Ectodermal cell (in vitro differentiated cells): ENCODE results near the gene PRDM11.

Experiments
- H3K27ac ChIP-seq: 2 replicates; pipeline ENCODE4 v1.7.0; 2013; ENCODE audit warnings: mild to moderate bottlenecking, low read depth, low read length; ENCODE audit not compliant: insufficient read depth, poor library complexity, severe bottlenecking
- H3K27me3 ChIP-seq: 2 replicates; pipeline ENCODE4 v1.7.0; 2013; ENCODE audit warnings: mild to moderate bottlenecking, low read length; ENCODE audit not compliant: insufficient read depth, control insufficient read depth, poor library complexity, severe bottlenecking
- H3K36me3 ChIP-seq: one replicate; pipeline ENCODE4 v1.7.0; 2013; ENCODE audit warnings: low read length; ENCODE audit not compliant: control insufficient read depth, insufficient read depth
- H3K4me1 ChIP-seq: one replicate; pipeline ENCODE4 v1.7.0; 2013; ENCODE audit warnings: low read length; ENCODE audit not compliant: control insufficient read depth, insufficient read depth
- H3K4me3 ChIP-seq: 2 replicates; pipeline ENCODE4 v1.7.0; 2013; ENCODE audit warnings: low read depth, low read length, control low read depth; ENCODE audit not compliant: insufficient read depth
- H3K9me3 ChIP-seq: 2 replicates; pipeline ENCODE4 v1.7.0; 2013; ENCODE audit warnings: mild to moderate bottlenecking, low read length, moderate library complexity; ENCODE audit not compliant: control insufficient read depth
- WGBS, 2 experiments: methylation state at CpG; one replicate each; pipeline ENCODE4 v1.1.7; 2013; ENCODE audit warnings: missing lambda C conversion rate in 2 of 2; 5-methylcytosine and 5-hydroxymethylcytosine counted together

The PRDM11 gene

DNA sequence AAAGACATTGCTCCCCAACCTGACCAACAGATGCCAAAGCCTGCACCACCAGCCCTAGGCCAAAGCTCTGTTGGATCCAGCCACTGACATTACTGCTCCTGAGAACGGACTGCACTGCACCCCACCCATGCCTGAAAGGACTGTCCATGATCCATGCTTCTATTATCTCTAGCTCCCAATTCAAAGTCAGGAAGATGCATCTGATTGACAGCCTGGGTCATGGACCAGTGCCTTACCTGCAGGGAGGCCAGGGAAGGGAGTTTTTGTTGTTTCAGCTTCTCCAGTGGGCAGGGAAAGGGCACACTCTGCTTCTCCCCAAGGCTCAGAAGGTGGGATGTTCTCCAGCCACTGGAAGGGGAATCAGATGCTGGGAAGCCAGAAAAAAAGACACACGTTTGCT, 4.8 kb upstream of the PRDM11 start:
- Histone ChIP-seq H3K27me3 (peaks cover 45% of the 10 kb centered on the region), H3K4me3 (no peak overlapping the region), H3K9me3 (no peaks in the 10 kb centered on the region), H3K4me1 (peaks cover 7% of the 10 kb centered on the region), H3K27ac (no peak overlapping the region), H3K36me3 (no peaks in the 10 kb centered on the region)
- WGBS, 2 experiments = 74 to 87% methylated on average over 2 of the region's 2 CpGs

DNA sequence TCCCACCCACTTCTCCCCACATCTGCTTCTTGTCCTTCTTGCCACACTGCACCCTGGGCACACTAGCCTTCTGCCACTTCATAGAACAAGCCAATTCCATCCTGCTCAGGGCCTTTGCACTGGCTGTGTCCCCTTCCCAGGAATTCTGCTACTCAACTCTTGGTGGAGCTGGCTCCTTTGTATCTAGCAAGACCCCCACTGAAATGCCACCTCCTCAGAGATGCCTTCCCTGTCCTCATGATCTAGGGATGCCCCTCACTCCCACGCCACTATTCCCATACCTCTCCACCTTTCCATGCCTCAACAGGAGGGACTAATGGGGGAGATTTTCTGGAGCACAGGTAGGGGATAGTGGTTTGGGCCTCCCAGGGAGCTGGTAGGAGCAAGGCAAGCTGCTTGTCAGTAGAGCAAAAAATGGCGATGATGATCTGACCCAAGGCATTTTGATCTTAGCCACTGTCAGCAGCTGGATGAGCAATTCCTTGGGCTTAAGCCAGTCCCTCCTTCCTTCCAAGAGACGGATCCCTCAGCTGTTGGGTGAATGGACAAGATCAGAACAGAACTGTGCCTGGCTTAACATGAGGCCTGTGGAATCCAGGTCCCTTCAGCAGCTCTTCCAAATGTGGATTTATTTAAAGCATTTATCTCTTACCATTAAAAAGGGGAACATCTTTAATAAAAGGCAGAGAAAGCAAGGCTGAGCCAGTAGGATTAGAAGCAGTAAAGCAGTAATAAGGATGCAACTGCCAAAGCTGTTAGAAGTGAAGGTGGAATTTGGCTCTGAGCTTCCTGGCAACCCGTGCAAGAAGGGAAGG, 4.0 kb upstream of the PRDM11 start:
- H3K4me3 ChIP-seq = no peak overlapping the region
- H3K27me3 ChIP-seq = peaks cover 45% of the 10 kb centered on the region
- peaks cover 7% of the 10 kb centered on the region for H3K4me1 ChIP-seq
- no peaks in the 10 kb centered on the region for H3K36me3 ChIP-seq
- H3K27ac ChIP-seq = no peak overlapping the region
- H3K9me3 ChIP-seq = no peaks in the 10 kb centered on the region
- WGBS, 2 experiments = 79 to 84% methylated on average over 3 to 4 of the region's 4 CpGs

DNA sequence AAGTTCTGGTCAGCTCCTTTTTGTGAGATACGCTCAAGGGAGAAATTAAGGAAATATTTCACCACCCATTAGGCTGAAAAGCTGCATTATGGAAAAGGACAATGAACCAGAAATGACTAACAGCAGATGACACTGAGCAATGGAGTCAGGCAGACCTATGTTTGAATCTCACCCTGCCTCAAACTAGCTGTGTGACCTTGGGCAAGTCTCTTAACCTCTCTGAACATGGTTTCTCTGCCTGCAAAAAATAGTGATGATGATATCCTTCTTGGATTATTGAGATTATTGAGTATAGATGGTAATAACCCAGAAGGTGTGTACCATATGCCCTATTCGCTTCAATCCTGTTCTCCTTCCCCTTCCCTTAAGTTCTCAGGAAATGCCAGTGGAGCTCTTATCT, 2.9 kb upstream of the PRDM11 start:
- Histone ChIP-seq H3K36me3 (no peaks in the 10 kb centered on the region), H3K4me3 (no peak overlapping the region), H3K27me3 (peaks cover 54% of the 10 kb centered on the region), H3K4me1 (peaks cover 7% of the 10 kb centered on the region), H3K27ac (no peak overlapping the region), H3K9me3 (no peaks in the 10 kb centered on the region)
- WGBS, 2 experiments = 88 to 94% methylated on average over 2 of the region's 2 CpGs

DNA sequence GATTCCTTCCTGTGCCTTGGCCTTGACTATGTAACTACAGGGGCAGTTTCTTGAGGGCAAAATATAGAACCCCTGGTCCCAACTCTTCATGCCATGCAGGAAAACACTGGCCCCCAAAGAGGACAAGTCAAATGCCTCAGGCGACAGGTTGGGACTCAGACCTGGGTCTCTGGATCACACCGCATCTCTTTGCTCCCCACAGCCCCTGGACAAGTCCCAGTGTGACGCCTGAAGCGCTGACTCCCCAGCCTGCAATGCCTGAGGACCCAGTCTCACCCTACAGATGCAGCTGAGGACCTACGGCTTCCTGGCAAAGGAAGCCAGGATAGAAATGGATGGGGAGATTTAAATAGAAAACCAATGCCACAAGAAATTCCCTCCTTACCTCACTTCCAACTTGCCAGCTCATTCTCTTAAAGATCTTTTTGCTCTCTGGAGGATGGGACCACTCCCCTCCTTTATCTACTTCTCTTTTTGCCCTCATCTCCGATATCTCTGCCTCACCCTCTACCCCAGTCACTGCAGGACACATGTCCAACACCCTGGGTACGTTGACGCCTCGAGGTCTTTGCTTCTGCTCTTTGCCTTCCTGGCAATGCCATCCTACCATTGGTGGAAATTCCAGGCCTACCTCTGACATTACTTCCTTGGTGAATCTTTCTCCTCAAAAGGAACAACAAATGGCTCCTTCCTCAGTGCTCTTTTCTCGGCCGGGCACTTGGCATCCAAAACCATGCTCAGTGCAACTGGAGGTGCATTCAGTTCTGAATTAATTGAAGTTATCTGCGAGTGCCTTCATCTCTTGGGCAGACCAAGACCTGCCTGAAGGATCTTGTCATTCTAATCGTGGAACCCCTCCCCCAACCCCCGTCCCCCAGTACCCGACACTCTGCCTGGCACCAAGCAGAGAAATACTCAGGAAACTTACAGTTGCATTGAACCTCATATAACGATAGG, 2.0 kb upstream of the PRDM11 start:
- H3K4me1 ChIP-seq = peaks cover 7% of the 10 kb centered on the region
- H3K27me3 ChIP-seq = peaks cover 55% of the 10 kb centered on the region
- 83 to 84% methylated on average over 15 to 16 of the region's 16 CpGs for WGBS, 2 experiments

DNA sequence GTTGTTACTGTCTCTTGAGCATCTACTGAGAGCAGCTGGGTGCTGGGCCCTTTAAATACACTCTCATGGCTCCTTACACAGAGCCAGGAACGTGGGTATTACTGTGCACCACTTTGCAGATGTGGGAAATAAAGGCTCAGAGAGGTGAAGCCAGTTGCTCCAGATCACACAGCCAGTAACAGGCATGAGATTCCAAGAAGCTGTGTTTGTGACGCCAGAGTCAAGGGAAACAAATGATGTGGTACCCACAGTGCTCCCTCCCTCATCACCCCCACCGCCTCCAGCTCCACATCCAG, 1.4 kb upstream of the PRDM11 start:
- Histone ChIP-seq H3K4me3 (no peak overlapping the region), H3K9me3 (no peaks in the 10 kb centered on the region), H3K36me3 (no peaks in the 10 kb centered on the region), H3K27me3 (peaks cover 55% of the 10 kb centered on the region), H3K27ac (no peak overlapping the region), H3K4me1 (peaks cover 7% of the 10 kb centered on the region)
- 39 to 49% methylated on average over 3 of the region's 3 CpGs for WGBS, 2 experiments

More for the DNA sequence above, 2.0 kb upstream of the PRDM11 start:
- no peaks in the 10 kb centered on the region for H3K9me3 ChIP-seq
- no peaks in the 10 kb centered on the region for H3K36me3 ChIP-seq
- H3K27ac ChIP-seq = no peak overlapping the region
- no peak overlapping the region for H3K4me3 ChIP-seq

DNA sequence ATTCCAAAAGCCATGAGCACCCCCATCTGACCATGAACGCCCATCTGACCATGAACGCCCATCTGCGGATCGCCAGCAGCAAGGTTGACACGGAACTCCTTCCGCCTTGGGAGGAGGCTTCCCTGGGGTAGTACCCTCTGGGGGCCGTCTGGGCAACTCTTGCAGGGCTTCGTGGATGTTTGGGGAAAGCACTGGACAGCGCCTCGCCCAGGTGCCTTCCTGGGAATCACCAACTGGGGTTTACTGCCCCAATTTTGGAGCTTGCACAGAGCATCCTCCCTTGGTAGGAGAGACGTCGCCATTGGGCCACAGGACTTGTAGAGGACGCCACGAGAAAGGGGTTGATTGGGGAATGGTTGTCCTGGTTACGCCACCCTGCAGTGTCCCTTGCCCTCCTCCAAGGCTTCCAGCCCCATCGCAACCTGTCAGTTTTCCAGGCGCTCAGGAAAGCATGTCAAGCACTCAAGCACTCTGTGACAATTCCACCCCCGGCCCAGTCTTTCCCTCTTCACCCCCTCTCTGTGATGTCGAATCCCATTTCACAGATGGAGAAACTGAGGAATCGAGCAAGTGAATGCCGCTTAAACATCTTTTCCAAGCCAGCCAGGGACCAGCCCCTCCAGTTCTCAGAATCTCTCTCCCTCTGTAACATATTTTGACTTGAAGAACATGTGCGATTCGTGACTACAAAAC, 914 bp upstream of the PRDM11 start:
- WGBS, 2 experiments = 10 to 11% methylated on average over 23 of the region's 23 CpGs
- no peak overlapping the region for H3K27ac ChIP-seq
- peaks cover 55% of the 10 kb centered on the region for H3K27me3 ChIP-seq
- no peaks in the 10 kb centered on the region for H3K36me3 ChIP-seq
- peaks cover 7% of the 10 kb centered on the region for H3K4me1 ChIP-seq
- H3K9me3 ChIP-seq = no peaks in the 10 kb centered on the region
- peak overlapping the region; percentile 73 for H3K4me3 ChIP-seq

DNA sequence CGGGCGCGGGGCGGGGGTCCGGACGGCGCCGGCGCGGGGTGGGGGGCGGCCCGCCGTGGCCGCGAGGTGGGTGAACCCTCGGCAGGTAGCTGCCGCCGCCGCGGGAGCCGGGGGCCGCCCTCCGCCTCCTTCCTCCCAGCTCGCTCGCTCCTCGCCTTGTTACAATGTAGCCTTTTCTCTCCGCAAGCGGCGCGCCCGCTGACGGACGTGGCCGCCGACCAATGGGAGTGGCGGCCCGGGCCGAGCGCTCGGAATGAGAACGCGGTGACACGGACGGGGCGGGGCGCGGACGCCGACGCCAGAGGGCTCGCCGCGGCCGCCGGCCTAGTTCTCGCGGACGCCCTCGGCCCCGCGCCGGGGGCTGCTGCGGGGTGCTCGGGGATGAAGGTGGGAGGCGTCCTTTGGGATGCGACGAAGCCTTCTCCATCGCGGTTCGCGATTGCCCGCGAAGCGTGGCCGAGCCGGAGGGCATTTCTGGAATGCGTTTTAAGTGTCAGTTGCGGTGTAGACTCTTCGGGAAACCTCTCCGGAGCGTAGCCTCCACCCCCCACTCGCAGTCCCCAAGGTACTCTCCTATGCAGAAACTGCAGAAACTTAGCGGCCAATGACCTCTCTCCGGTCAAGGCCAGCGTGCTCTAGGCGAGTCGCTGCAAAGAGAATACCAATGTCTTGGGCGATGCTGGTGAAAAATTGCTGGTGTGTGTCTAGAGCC, 734 bp downstream of the PRDM11 start:
- no peaks in the 10 kb centered on the region for H3K36me3 ChIP-seq
- H3K27me3 ChIP-seq = peaks cover 43% of the 10 kb centered on the region
- H3K27ac ChIP-seq = no peak overlapping the region

DNA sequence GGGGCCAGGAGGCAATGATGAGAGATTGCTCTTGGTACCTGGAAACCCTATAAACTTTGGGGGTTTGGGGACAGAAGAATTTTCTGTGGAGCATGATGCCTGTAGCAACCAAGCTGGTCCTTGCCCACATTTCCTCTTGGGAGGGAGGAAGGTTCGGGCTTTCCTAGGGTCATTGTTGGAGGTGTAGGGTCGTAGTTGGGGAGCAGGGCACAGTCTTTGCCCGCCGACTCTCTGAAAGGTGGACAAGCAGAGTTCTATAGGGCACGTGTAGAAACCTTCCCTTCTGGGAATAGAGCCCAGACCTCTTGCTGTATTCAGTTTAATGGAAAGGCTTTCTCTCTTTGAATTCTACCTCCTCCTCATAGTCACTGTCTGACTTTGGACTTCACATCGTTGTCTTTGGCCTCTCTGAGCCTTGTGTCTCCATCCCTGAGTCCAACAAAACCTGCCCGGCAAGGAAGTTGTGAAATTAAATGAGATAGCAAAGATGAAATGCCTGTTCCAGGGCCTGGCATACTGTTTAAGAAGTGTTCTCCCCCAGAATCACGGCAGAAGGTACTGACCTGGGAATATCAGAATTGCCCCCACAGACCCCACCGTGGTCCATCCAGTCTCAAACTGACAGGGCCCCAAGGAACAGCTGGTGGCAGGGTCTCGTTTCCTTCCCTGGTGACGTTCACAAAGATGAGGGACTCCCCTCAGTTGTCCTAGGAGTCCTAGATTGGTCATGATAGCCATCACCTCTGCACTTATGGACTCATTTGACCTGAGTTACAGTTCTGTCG, 1.6 kb downstream of the PRDM11 start:
- Histone ChIP-seq H3K36me3 (no peaks in the 10 kb centered on the region), H3K4me3 (peak overlapping the region; percentile 73), H3K9me3 (no peaks in the 10 kb centered on the region), H3K27ac (no peak overlapping the region), H3K27me3 (peaks cover 34% of the 10 kb centered on the region), H3K4me1 (peaks cover 7% of the 10 kb centered on the region)
- 87% methylated on average over 12 of the region's 12 CpGs for WGBS, 2 experiments

More for the DNA sequence above, 734 bp downstream of the PRDM11 start:
- Histone ChIP-seq H3K4me1 (peaks cover 7% of the 10 kb centered on the region), H3K4me3 (peak overlapping the region; percentile 73), H3K9me3 (no peaks in the 10 kb centered on the region)
- WGBS, 2 experiments = 0% methylated on average over 88 of the region's 88 CpGs

DNA sequence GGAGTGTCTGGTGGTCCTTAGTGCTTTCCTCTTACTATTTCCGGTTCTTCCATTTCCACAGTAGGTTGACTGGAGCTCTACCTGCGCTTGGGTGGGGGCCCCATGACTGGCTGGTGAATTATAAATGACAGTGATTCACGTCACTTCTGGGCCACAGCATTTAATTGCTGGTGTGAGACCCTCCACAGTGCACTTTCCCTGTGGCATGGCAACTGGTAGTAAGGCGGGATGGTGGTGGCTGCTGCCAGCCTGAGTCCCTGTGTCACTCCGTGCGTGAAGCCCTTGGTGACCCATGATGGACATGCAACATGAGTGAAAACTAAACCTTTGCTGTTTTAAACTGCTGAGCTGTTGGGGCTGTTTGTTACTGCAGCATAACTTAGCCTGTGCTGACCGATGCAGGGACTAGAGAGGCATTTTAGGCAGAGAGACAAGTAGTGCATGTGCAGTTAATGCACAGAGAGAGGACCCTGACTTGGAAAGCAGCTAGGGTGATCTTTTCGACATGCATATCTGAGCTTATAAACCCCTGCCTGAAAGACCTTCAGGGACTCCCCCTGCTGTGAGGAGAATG, 3.1 kb downstream of the PRDM11 start:
- 94 to 98% methylated on average over 8 of the region's 8 CpGs for WGBS, 2 experiments
- Histone ChIP-seq H3K4me1 (peaks cover 7% of the 10 kb centered on the region), H3K27ac (no peak overlapping the region), H3K9me3 (no peaks in the 10 kb centered on the region), H3K27me3 (peaks cover 20% of the 10 kb centered on the region), H3K4me3 (no peak overlapping the region), H3K36me3 (no peaks in the 10 kb centered on the region)
